B cell (primary cell): ENCODE measurements around the gene MOB3C. TPM values are rescaled to one million over a fixed set of nuclear protein-coding genes. Genes with fewer than 3 reads are reported as not detected.

Experiments
- ATAC-seq: fragments of 200-7000 bp; cut with Tn5 transposase; one replicate; pipeline ENCODE4 v1.10.0; 2021; ENCODE audit warnings: low read depth, mild to moderate bottlenecking, moderate number of reproducible peaks, moderate library complexity
- CTCF ChIA-PET: fragments of 350-600 bp; sonication (Branson Sonifier 250); formaldehyde crosslinking; loops from one replicate; lab custom pipeline; 2021; ENCODE audit warnings: antibody characterized with exemption, inconsistent platforms; lab: Charles Lee
- POLR2A ChIA-PET: fragments of 350-600 bp; sonication (Branson Sonifier 250); formaldehyde crosslinking; loops from one replicate; lab custom pipeline; 2021; ENCODE audit warnings: antibody characterized with exemption; lab: Charles Lee
- DNase-seq: peaks from one replicate; pipeline ENCODE4 v3.0.0; 2013
- H2AFZ ChIP-seq: 2 replicates; pipeline ENCODE4 v1.6.1; 2012; ENCODE audit warnings: mild to moderate bottlenecking, low read depth, low read length; ENCODE audit not compliant: insufficient read depth, poor library complexity, severe bottlenecking
- H3K27ac ChIP-seq, 2 donors: 1 replicate in 1 of 2; 2 replicates in 1 of 2; pipeline ENCODE4 v1.5.1; 2012 to 2013; ENCODE audit warnings: low read length in 2 of 2, mild to moderate bottlenecking in 2 of 2, moderate library complexity in 1 of 2
- H3K27me3 ChIP-seq, 4 experiments: fragments of 200-600 bp in 1 of 4; sonication (generic) in 1 of 4; replicated peaks in 1 of 4; 1 replicate in 2 of 4; 2 replicates in 2 of 4; pipeline versions ENCODE4 v1.6.1 to v1.7.0; 2013 to 2016; ENCODE audit warnings: low read length in 3 of 4, mild to moderate bottlenecking in 2 of 4, mixed read lengths in 1 of 4, moderate library complexity in 1 of 4; ENCODE audit not compliant: insufficient read depth in 4 of 4, control insufficient read depth in 3 of 4; ENCODE audit errors: control extremely low read depth in 1 of 4
- H3K36me3 ChIP-seq, 2 experiments: replicated peaks in 1 of 2; 1 replicate in 1 of 2; 2 replicates in 1 of 2; pipeline versions ENCODE4 v1.6.1 to v1.7.1; 2013; ENCODE audit warnings: low read length in 1 of 2; ENCODE audit not compliant: insufficient read depth in 2 of 2, control insufficient read depth in 1 of 2; ENCODE audit errors: control extremely low read depth in 1 of 2, extremely low read depth in 1 of 2
- H3K4me1 ChIP-seq, 2 donors: fragments of 200-600 bp in 1 of 2; sonication (generic) in 1 of 2; 1 replicate in 1 of 2; 2 replicates in 1 of 2; pipeline versions ENCODE4 v1.5.1 to v1.6.1; 2013 to 2017; ENCODE audit warnings: low read length in 2 of 2; ENCODE audit not compliant: control insufficient read depth in 2 of 2, insufficient read depth in 2 of 2
- H3K4me2 ChIP-seq: replicated peaks from 2 replicates; pipeline ENCODE3; 2012; ENCODE audit warnings: mild to moderate bottlenecking, low read depth, low read length; ENCODE audit not compliant: poor library complexity, severe bottlenecking
- H3K4me3 ChIP-seq, 5 experiments: fragments of 200-600 bp in 1 of 5; sonication (generic) in 1 of 5; 1 replicate in 3 of 5; 2 replicates in 2 of 5; pipeline versions ENCODE4 v1.5.1 to v1.7.0; 2011 to 2016; ENCODE audit warnings: low read length in 4 of 5, mild to moderate bottlenecking in 4 of 5, low read depth in 2 of 5, control low read depth in 1 of 5, moderate library complexity in 1 of 5; ENCODE audit not compliant: insufficient read depth in 1 of 5; ENCODE audit errors: control extremely low read depth in 1 of 5, extremely low read depth in 1 of 5
- H3K79me2 ChIP-seq: fragments of 200-600 bp; sonication (generic); one replicate; pipeline ENCODE4 v1.6.0; 2016; ENCODE audit warnings: low read length; ENCODE audit not compliant: control insufficient read depth, insufficient read depth
- H3K9ac ChIP-seq: fragments of 200-600 bp; sonication (generic); 2 replicates; pipeline ENCODE4 v1.6.1; 2017; ENCODE audit warnings: mild to moderate bottlenecking, low read length, moderate library complexity
- H3K9me3 ChIP-seq, 3 donors: one replicate each; pipeline versions ENCODE4 v1.6.1 to v1.7.1; 2013; ENCODE audit warnings: low read length in 2 of 3; ENCODE audit not compliant: control insufficient read depth in 2 of 3, insufficient read depth in 1 of 3; ENCODE audit errors: control extremely low read depth in 1 of 3
- H4K20me1 ChIP-seq: 2 replicates; pipeline ENCODE4 v1.6.0; 2012; ENCODE audit warnings: mild to moderate bottlenecking, low read length; ENCODE audit not compliant: insufficient read depth, control insufficient read depth, poor library complexity, severe bottlenecking
- H3K27ac Mint-ChIP-seq: one replicate; pipeline ENCODE4 v1.8.0; 2021; ENCODE audit warnings: mixed read lengths
- H3K27me3 Mint-ChIP-seq: one replicate; pipeline ENCODE4 v1.8.0; 2021; ENCODE audit warnings: mixed read lengths
- H3K4me1 Mint-ChIP-seq: one replicate; pipeline ENCODE4 v1.8.0; 2021; ENCODE audit warnings: mixed read lengths
- H3K4me3 Mint-ChIP-seq: one replicate; pipeline ENCODE4 v1.8.0; 2021; ENCODE audit warnings: mixed read lengths
- H3K9me3 Mint-ChIP-seq: one replicate; pipeline ENCODE4 v1.8.0; 2022; ENCODE audit warnings: mixed read lengths; ENCODE audit not compliant: insufficient read depth
- EZH2 ChIP-seq: IDR thresholded peaks from 2 replicates; pipeline ENCODE4 v1.6.1; 2012; ENCODE audit warnings: borderline replicate concordance, low read depth, mild to moderate bottlenecking, moderate library complexity, low read length; ENCODE audit not compliant: insufficient read depth, poor library complexity, severe bottlenecking
- WGBS: methylation state at CpG from one replicate; pipeline ENCODE4 v1.1.5; 2013; ENCODE audit warnings: missing lambda C conversion rate; ENCODE audit not compliant: insufficient coverage; 5-methylcytosine and 5-hydroxymethylcytosine counted together
- intact Hi-C: fragments of 100-400 bp; cut with micrococcal nuclease; formaldehyde crosslinking; loops from one replicate; pipeline ENCODE4 v1.10.0; 2022
- polyA plus RNA-seq: library from polyadenylated mRNA; depleted of rRNA; stranded (reverse); fragments of >200 nt; gene quantifications from 2 replicates; pipeline ENCODE4 v1.2.3, GENCODE V29; 2012
- total RNA-seq, 2 donors: library from RNA; stranded (reverse); fragments of 120-200 nt in 1 of 2; gene quantifications; 1 replicate in 1 of 2; 2 replicates in 1 of 2; pipeline versions ENCODE4 v1.2.3 to v1.2.4, GENCODE V29; 2013 to 2022
- TF ChIP-seq, protein P1 (sequence below): fragments of 200-600 bp; IDR thresholded peaks from one replicate; pipeline ENCODE4 v1.8.0; 2022; ENCODE audit warnings: antibody characterized with exemption, mild to moderate bottlenecking

Gene MOB3C
- total and polyA plus RNA-seq, 2 donors (not counting 1 experiment from before 2014, with no cell fraction given) = 18.9 to 19.2 TPM

DNA sequence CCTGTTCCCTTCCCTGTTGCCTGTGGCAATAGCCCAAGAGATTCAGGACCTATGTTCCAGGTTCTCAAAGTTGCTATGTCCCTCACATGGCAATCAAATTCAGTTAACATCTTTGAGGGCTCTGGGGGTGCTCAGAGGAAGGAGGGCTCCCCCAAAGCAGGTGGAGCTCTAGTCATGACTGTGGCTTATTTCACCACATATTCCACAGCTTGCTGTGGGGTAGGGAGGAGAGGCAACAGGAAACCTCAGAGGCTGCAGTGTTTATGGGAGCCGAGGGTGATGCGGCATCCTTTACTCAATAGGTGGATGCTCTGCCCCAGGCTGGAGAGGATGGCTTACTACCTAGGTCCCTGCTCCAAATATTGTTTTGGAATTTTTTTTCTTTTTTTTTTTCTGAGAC, 11.4 kb downstream of the MOB3C start:
- H3K36me3 ChIP-seq = peaks cover 6 to 21% of the 10 kb centered on the region in 2 experiments
- H3K4me2 ChIP-seq = no peak overlapping the region
- no peaks in the 10 kb centered on the region for H4K20me1 ChIP-seq
- H3K4me1 ChIP-seq = peaks cover 12 to 15% of the 10 kb centered on the region in 2 donors
- WGBS = 46% methylated on average over 2 of the region's 2 CpGs
- H3K4me3 ChIP-seq = no peak overlapping the region
- ATAC-seq (no peak), DNase-seq (no peak)
- Mint-ChIP-seq H3K4me3 (peak overlapping the region; percentile 96), H3K9me3 (no peaks in the 10 kb centered on the region), H3K27me3 (no peaks in the 10 kb centered on the region), H3K27ac (peak overlapping the region; percentile 6), H3K4me1 (peaks cover 27% of the 10 kb centered on the region)
- intact Hi-C loops = no loop called here
- CTCF ChIA-PET = interaction anchor here (1.0 to 3.5 kb wide), 2 partner anchors 9 to 11 kb away, joined by 3 to 40 read pairs; partner anchors contain the start of gene MOB3C
- POLR2A ChIA-PET = interaction anchor here (2.7 kb wide), 1 partner anchor 11 kb away, joined by 27 read pairs; the partner anchor contains the start of gene MOB3C
- H3K9me3 ChIP-seq = no peaks in the 10 kb centered on the region
- no peak overlapping the region for H2AFZ ChIP-seq
- TF ChIP-seq, protein P1, sequence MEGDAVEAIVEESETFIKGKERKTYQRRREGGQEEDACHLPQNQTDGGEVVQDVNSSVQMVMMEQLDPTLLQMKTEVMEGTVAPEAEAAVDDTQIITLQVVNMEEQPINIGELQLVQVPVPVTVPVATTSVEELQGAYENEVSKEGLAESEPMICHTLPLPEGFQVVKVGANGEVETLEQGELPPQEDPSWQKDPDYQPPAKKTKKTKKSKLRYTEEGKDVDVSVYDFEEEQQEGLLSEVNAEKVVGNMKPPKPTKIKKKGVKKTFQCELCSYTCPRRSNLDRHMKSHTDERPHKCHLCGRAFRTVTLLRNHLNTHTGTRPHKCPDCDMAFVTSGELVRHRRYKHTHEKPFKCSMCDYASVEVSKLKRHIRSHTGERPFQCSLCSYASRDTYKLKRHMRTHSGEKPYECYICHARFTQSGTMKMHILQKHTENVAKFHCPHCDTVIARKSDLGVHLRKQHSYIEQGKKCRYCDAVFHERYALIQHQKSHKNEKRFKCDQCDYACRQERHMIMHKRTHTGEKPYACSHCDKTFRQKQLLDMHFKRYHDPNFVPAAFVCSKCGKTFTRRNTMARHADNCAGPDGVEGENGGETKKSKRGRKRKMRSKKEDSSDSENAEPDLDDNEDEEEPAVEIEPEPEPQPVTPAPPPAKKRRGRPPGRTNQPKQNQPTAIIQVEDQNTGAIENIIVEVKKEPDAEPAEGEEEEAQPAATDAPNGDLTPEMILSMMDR = no peak
- TF ChIP-seq EZH2 = no peak
- peaks cover 17% of the 10 kb centered on the region for H3K79me2 ChIP-seq
- H3K27me3 ChIP-seq = no peaks in the 10 kb centered on the region
- no peak overlapping the region for H3K9ac ChIP-seq
- no peak overlapping the region for H3K27ac ChIP-seq

DNA sequence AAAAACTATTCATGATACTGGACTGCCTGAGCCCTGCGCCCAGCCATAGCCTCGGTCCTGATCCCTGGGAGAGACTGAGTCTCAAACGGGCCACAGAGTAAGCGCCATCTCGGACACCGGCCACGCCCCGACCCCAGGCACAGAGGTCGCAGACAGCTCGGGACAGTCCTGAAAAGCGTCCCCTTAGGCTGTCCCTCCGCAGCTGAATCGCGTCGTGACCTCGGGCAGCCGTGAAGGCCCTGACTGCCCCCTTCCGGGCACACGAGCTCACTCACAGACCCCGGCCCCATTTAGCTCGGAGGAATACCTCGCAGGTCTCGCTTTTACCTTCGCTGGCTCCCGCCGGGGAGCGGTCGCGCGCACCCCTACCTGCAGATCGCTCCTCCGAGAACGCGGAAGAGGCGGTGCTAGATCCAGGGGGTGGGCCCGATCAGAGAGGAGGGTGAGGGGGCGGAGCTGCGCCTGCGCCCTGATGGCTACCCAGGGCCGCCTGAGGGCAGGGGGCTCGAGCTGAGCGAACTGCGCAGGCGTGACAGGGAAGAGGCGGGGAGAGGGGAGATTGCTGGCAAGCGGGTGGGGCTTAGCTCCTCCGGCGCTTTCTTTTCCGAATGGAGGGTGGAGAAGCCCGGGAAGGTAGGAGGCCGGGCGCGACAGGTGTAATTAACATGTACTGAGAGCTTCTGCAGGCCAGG, 12.6 kb downstream of the MOB3C start, which contains the start of gene MKNK1:
Gene MKNK1, minus strand, starts transcription at position 411 of the 692 bp plus-strand sequence. CDS start 20,941 bp downstream, outside the sequence.
- ChIA-PET CTCF (interaction anchor here (0.5 to 3.5 kb wide), 3 partner anchors 12 to 258 kb away, joined by 4 to 40 read pairs (median 5); partner anchors contain the start of genes EFCAB14 and MOB3C), POLR2A (interaction anchor here (0.8 to 2.7 kb wide), 4 partner anchors 10 to 115 kb away, joined by 3 to 27 read pairs (median 4); partner anchors contain the start of genes ATPAF1, EFCAB14 and MOB3C)
- peaks cover 12 to 15% of the 10 kb centered on the region in 2 donors for H3K4me1 ChIP-seq
- H3K9ac ChIP-seq = peak within 1 kb of the TSS; percentile 83
- H2AFZ ChIP-seq = peak within 1 kb of the TSS; percentile 96
- TF ChIP-seq, protein P1 = no peak
- TF ChIP-seq EZH2 = no peak
- H3K79me2 ChIP-seq = peaks cover 17% of the 10 kb centered on the region
- Mint-ChIP-seq H3K4me1 (peaks cover 27% of the 10 kb centered on the region), H3K9me3 (no peaks in the 10 kb centered on the region), H3K4me3 (peak within 1 kb of the TSS; percentile 96), H3K27me3 (no peaks in the 10 kb centered on the region), H3K27ac (peak within 1 kb of the TSS; percentile 95)
- peaks cover 3 to 11% of the 10 kb centered on the region in 2 experiments for H3K36me3 ChIP-seq
- H3K4me2 ChIP-seq = peak within 1 kb of the TSS; percentile 89
- intact Hi-C loops = loop anchor here (1.0 to 5.0 kb wide), 4 partner anchors 12 to 302 kb away; partner anchors contain the start of genes EFCAB14, LRRC41, MOB3C and UQCRH
- H3K27me3 ChIP-seq = no peaks in the 10 kb centered on the region
- WGBS = 1% methylated on average over 49 of the region's 53 CpGs
- ATAC-seq (peak; percentile 99), DNase-seq (peak; percentile 98)
- peak within 1 kb of the TSS; percentile 72 to 95 (median 92) for H3K4me3 ChIP-seq
- peak within 1 kb of the TSS; percentile 14 to 62 for H3K27ac ChIP-seq
- H3K9me3 ChIP-seq = no peaks in the 10 kb centered on the region
- no peaks in the 10 kb centered on the region for H4K20me1 ChIP-seq
